ENCODE results near the gene PLLP. TPM values are rescaled to one million over a fixed set of nuclear protein-coding genes. Genes with fewer than 3 reads are reported as not detected.

Gene PLLP
- total RNA-seq, 1 donor from 2014 or later = 44.0 TPM

GRCh38 chr16:57273826-57274225 lies 10.6 kb downstream of the PLLP start:
- intact Hi-C loops (cut with DNase I) = no loop called here
- no peak overlapping the region for H3K27ac ChIP-seq
- no peaks in the 10 kb centered on the region for H3K9me3 ChIP-seq
- H3K36me3 ChIP-seq = no peaks in the 10 kb centered on the region
- TF ChIP-seq POLR2AphosphoS5 (IDR thresholded peaks at IDR 0.05; ENCODE audit: insufficient read depth in 1 of 2, low read depth in 1 of 2) (no peak), CTCF (IDR thresholded peaks at IDR 0.05) (no peak), POLR2A (IDR thresholded peaks at IDR 0.05) (no peak)
- no peaks in the 10 kb centered on the region for H3K27me3 ChIP-seq
- no peak for DNase-seq (ENCODE audit: extremely low spot score in 2 of 2)
- no peak overlapping the region for H3K4me3 ChIP-seq
- H3K4me1 ChIP-seq = peaks cover 16% of the 10 kb centered on the region

GRCh38 chr16:57273359-57273758 lies 11.1 kb downstream of the PLLP start:
- Histone ChIP-seq H3K36me3 (no peaks in the 10 kb centered on the region), H3K4me3 (no peak overlapping the region), H3K9me3 (no peaks in the 10 kb centered on the region), H3K27me3 (no peaks in the 10 kb centered on the region), H3K27ac (no peak overlapping the region), H3K4me1 (peaks cover 17% of the 10 kb centered on the region)
- no peak for TF ChIP-seq CTCF (IDR thresholded peaks at IDR 0.05)
- TF ChIP-seq POLR2A (IDR thresholded peaks at IDR 0.05) = no peak
- no peak for TF ChIP-seq POLR2AphosphoS5 (IDR thresholded peaks at IDR 0.05; ENCODE audit: insufficient read depth in 1 of 2, low read depth in 1 of 2)
- DNase-seq (ENCODE audit: extremely low spot score in 2 of 2) = no peak
- intact Hi-C loops (cut with DNase I) = no loop called here

GRCh38 chr16:57271867-57272495 lies 12.5 kb downstream of the PLLP start:
- Histone ChIP-seq H3K27ac (no peak overlapping the region), H3K9me3 (no peaks in the 10 kb centered on the region), H3K27me3 (no peaks in the 10 kb centered on the region), H3K36me3 (no peaks in the 10 kb centered on the region), H3K4me1 (peaks cover 26% of the 10 kb centered on the region), H3K4me3 (no peak overlapping the region)
- TF ChIP-seq CTCF (IDR thresholded peaks at IDR 0.05) = no peak
- no peak for TF ChIP-seq POLR2A (IDR thresholded peaks at IDR 0.05)
- TF ChIP-seq POLR2AphosphoS5 (IDR thresholded peaks at IDR 0.05; ENCODE audit: insufficient read depth in 1 of 2, low read depth in 1 of 2) = no peak
- intact Hi-C loops (cut with DNase I) = no loop called here
- DNase-seq (ENCODE audit: extremely low spot score in 2 of 2) = no peak

- Histone ChIP-seq H3K36me3 (no peaks in the 10 kb centered on the region), H3K27me3 (no peaks in the 10 kb centered on the region), H3K4me1 (peaks cover 22% of the 10 kb centered on the region), H3K9me3 (no peaks in the 10 kb centered on the region), H3K4me3 (no peak overlapping the region), H3K27ac (no peak overlapping the region)
- TF ChIP-seq POLR2A (IDR thresholded peaks at IDR 0.05) (no peak), POLR2AphosphoS5 (IDR thresholded peaks at IDR 0.05; ENCODE audit: insufficient read depth in 1 of 2, low read depth in 1 of 2) (no peak), CTCF (IDR thresholded peaks at IDR 0.05) (no peak)
- no peak for DNase-seq (ENCODE audit: extremely low spot score in 2 of 2)
- intact Hi-C loops (cut with DNase I) = no loop called here
These were observed 13.5 kb downstream of the PLLP start for GRCh38 chr16:57271063-57271345.

GRCh38 chr16:57270221-57271062 lies 14.0 kb downstream of the PLLP start:
- DNase-seq (ENCODE audit: extremely low spot score in 2 of 2) = no peak
- intact Hi-C loops (cut with DNase I) = no loop called here
- Histone ChIP-seq H3K27ac (no peak overlapping the region), H3K4me1 (peaks cover 17% of the 10 kb centered on the region), H3K4me3 (no peak overlapping the region), H3K36me3 (no peaks in the 10 kb centered on the region), H3K9me3 (no peaks in the 10 kb centered on the region), H3K27me3 (no peaks in the 10 kb centered on the region)
- TF ChIP-seq CTCF (IDR thresholded peaks at IDR 0.05) (no peak), POLR2AphosphoS5 (IDR thresholded peaks at IDR 0.05; ENCODE audit: insufficient read depth in 1 of 2, low read depth in 1 of 2) (no peak), POLR2A (IDR thresholded peaks at IDR 0.05) (no peak)
